Muscle of arm (tissue), 12 donors: Measurements from ENCODE around the gene ZG16B. TPM values are rescaled to one million over a fixed set of nuclear protein-coding genes. Genes with fewer than 3 reads are reported as not detected.

Experiments
- DNase-seq: peaks from one replicate; pipeline ENCODE4 v3.0.0-alpha.2; 2013
- polyA plus RNA-seq, 12 donors: library from polyadenylated mRNA; unstranded; fragments of 120-200 nt; gene quantifications; one replicate each; pipeline ENCODE4 v1.2.1, GENCODE V29; 2013; ENCODE audit not compliant: insufficient read length in 12 of 12

ZG16B gene
- polyA plus RNA-seq, 12 donors, result 0.23 to 0.97 (median 0.37) TPM; not detected in 5

- DNase-seq, result no peak
Observed at GRCh38 chr16:2803545-2804195, 26.4 kb upstream of the ZG16B start.

GRCh38 chr16:2804728-2805127 lies 25.4 kb upstream of the ZG16B start:
- no peak for DNase-seq

- DNase-seq, result no peak
Observed at GRCh38 chr16:2806286-2806685, 23.8 kb upstream of the ZG16B start.

- no peak for DNase-seq
Observed at GRCh38 chr16:2808181-2808580, 21.9 kb upstream of the ZG16B start.

- no peak for DNase-seq
Observed at GRCh38 chr16:2809149-2809760, 20.8 kb upstream of the ZG16B start.

GRCh38 chr16:2810651-2811050 lies 19.5 kb upstream of the ZG16B start:
- no peak for DNase-seq

GRCh38 chr16:2811703-2812471 lies 18.2 kb upstream of the ZG16B start:
- no peak for DNase-seq

- no peak for DNase-seq
Observed at GRCh38 chr16:2813771-2814221, 16.3 kb upstream of the ZG16B start.

- DNase-seq, result no peak
Observed at GRCh38 chr16:2814551-2815298, 15.4 kb upstream of the ZG16B start.

GRCh38 chr16:2815299-2815771 lies 14.8 kb upstream of the ZG16B start:
- no peak for DNase-seq

GRCh38 chr16:2816751-2817339 lies 13.3 kb upstream of the ZG16B start, which contains the start of gene PRSS21:
PRSS21 (plus strand) TSS chr16:2817237; CDS start chr16:2817269, 32 bp downstream.
- no peak for DNase-seq

- DNase-seq, result no peak
Observed at GRCh38 chr16:2817340-2818271, 12.5 kb upstream of the ZG16B start.

GRCh38 chr16:2818272-2818876 lies 11.7 kb upstream of the ZG16B start:
- DNase-seq, result no peak

GRCh38 chr16:2819179-2819938 lies 10.7 kb upstream of the ZG16B start:
- no peak for DNase-seq

GRCh38 chr16:2819939-2820835 lies 9.9 kb upstream of the ZG16B start:
- DNase-seq, result no peak

- DNase-seq, result no peak
Observed at GRCh38 chr16:2820836-2821486, 9.1 kb upstream of the ZG16B start.

- DNase-seq, result no peak
Observed at GRCh38 chr16:2821487-2822157, 8.5 kb upstream of the ZG16B start.
